ENCODE measurements around the gene PHPT1. TPM values are rescaled to one million over a fixed set of nuclear protein-coding genes. Genes with fewer than 3 reads are reported as not detected.
"Not testable (repeated sequence)": the region's sequence is repeated elsewhere in the genome, so short reads cannot be mapped to it uniquely, and the experiment has no call there.

Gene PHPT1
- total RNA-seq, 1 donor from 2014 or later: 89.6 TPM

DNA sequence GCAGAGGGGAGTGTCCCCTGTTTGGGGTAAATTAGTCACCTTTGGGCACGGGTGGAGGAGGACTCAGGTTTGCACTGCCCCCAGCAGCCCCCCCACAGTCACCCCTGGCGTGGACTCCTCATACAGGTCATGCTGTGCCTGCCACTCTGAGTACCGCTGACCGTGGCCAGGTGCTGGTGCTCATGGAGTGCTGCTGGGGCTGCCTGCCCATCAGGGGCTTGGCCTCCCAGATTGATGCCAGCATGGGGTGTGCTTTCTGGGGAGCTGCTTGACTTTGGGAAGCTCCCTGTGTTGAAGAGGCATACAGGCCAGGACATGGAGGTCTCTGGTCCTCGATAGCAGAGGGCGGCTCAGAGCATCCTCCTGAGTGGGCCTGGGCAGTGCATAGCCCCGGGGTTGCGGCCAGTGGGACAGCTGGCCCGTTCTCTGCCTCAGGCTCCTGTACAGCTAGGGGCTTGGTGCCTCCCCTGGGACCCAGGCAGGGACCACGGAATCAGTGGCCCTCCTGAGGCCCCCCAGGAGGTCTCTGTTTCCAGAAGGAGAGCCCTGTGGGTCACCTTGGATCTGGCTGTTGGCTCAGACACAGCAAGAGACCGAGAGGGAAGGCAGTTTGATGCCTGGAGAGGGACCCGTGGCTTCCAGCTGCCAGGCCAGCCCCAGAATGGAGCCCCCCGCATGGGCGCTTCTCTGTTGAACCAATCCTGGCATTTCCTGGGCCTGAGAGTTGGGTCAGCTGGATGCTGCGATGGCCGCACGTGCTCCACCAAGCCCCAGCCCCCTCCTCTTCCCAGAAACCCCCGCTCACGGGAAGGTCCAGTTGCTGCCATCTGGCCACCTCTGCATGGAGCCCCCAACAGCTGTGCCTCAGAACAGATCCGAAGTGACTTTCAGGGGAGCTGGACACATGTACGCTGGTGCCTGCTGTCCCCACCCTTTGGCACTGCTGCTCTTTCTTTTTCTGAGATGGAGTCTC is 13.0 kb upstream of the PHPT1 start:
- no peak for DNase-seq (ENCODE audit: low spot score)

DNA sequence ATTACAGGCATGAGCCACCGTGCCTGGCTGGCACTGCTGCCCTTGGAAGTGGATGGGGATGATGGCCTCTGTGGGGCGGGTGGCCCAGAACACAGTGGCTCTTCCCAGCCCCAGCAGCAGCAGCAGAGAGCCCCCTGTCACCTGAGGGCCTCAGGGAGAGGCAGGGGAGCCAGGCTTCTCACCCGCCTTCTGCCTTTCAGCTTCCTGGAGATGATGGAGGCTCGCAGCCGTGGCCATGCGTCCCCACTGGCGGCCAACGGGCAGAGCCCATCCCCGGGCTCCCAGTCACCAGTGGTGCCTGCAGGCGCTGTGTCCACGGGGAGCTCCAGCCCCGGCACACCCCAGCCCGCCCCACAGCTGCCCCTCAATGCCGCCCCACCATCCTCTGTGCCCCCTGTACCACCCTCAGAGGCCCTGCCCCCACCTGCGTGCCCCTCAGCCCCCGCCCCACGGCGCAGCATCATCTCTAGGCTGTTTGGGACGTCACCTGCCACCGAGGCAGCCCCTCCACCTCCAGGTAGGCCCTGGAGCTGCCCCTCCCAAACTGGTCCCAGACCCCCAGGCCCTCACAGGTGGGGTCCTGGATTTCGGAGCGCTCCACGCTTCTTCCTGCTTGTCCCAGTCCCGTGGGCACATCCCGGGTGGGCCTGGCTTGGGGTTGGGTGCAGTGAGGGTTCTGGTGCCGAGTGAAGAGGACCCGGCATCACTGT is 11.9 kb upstream of the PHPT1 start:
- no peak for DNase-seq (ENCODE audit: low spot score)

DNA sequence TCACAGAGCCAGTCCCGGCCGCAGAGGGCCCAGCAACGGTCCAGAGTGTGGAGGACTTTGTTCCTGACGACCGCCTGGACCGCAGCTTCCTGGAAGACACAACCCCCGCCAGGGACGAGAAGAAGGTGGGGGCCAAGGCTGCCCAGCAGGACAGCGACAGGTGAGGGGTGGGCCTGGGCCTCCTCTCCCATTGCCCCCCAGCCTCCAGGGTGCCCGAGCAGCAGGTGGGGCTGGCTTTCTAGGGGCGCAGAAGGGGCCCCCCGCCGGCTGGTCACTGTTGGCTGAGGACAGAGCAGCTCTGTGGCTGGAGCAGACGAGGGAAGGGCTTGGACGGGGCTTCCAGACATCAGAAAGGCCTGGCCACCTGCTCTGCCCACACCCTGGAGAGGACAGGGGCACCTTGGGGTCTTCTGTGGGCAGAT is 11.3 kb upstream of the PHPT1 start:
- DNase-seq (ENCODE audit: low spot score): not testable (repeated sequence)

DNA sequence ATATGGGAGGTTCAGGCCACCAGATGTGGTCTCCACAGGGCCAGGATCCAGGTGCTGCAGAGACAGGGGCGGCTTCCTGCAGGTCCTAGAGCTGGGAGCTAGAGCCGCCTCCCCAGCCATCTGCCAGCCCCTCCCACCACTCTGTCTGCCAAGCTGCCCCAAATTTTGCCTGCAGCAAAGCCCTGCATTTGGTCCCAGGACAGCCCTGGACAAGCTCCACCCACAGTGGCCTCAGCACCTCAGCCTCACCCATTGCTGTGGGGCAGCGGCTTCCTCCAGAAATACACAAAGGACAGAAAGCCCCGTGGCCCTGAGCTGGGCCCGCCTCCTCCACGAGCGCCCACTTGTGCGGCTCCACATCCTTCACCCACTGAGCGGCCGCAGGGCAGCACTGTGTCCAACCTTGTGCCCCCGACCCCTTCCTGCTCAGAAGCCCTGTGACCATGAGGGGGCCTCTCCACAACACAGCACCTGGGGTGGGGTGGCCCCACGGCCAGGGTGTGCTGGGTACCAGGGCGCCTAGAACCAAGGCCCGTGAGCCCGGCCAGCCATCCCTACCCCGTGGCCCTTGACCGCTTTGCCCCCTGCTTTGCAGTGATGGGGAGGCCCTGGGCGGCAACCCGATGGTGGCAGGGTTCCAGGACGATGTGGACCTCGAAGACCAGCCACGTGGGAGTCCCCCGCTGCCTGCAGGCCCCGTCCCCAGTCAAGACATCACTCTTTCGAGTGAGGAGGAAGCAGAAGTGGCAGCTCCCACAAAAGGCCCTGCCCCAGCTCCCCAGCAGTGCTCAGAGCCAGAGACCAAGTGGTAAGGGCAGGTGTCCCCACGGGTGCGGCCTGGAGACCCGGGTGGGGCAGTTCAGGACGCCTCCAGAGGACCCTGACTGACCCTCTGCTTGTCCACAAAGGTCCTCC is 10.6 kb upstream of the PHPT1 start:
- DNase-seq (ENCODE audit: low spot score): no peak

DNA sequence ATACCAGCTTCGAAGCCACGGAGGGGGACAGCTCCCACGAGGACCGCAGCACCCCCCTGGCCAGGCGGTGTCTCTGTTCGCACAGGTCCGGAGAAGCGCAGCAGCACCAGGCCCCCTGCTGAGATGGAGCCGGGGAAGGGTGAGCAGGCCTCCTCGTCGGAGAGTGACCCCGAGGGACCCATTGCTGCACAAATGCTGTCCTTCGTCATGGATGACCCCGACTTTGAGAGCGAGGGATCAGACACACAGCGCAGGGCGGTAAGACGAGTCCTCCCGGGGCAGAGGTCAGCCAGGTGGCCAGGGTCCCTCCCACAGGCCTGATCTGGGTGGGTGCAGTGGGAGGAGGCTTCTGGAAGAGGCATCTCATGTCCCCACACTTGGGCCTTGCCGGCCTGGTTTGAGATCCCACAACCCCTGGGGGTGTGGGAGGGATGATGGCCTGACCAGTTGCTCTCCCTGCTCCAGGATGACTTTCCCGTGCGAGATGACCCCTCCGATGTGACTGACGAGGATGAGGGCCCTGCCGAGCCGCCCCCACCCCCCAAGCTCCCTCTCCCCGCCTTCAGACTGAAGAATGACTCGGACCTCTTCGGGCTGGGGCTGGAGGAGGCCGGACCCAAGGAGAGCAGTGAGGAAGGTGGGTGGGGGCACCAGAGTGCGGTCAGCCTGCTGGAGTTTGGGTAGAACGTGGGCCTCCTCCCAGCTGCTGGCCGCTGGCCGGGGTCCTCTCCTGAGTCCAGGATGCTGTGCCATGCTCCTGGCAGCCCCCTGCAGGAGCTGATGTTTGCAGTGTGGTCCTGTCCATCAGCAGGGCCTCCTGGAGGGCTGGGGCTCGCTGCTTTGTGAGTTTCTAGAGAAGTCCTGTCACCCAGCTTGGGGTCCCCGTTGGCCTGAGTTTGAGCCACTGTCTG is 9.7 kb upstream of the PHPT1 start:
- no peak for DNase-seq (ENCODE audit: low spot score)

DNA sequence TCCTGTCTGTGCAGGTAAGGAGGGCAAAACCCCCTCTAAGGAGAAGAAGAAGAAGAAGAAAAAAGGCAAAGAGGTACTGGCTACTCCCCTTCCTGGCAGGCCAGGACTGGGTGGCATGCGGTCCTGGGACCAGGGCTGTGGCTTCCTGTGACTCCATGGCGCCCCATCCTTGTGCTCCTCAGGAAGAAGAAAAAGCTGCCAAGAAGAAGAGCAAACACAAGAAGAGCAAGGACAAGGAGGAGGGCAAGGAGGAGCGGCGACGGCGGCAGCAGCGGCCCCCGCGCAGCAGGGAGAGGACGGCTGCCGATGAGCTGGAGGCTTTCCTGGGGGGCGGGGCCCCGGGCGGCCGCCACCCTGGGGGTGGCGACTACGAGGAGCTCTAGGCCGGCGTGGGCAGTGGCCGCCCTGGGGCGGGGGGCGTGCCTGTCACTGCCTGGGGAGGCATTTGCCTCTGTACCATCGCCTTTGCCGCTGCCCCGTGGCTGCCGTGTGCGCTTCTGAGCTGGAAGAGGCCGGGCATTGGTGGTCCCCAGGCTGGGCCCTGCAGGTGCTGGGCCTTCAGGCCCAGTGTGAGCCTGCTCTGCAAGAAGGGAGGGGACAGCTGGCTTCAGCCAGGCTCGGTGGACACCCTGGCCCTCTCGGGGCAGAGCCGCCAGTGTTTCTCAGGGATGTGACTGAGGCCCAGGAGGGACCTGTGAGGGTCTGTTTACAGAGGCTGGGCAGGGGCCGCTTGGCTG is 8.9 kb upstream of the PHPT1 start:
- DNase-seq (ENCODE audit: low spot score): no peak

DNA sequence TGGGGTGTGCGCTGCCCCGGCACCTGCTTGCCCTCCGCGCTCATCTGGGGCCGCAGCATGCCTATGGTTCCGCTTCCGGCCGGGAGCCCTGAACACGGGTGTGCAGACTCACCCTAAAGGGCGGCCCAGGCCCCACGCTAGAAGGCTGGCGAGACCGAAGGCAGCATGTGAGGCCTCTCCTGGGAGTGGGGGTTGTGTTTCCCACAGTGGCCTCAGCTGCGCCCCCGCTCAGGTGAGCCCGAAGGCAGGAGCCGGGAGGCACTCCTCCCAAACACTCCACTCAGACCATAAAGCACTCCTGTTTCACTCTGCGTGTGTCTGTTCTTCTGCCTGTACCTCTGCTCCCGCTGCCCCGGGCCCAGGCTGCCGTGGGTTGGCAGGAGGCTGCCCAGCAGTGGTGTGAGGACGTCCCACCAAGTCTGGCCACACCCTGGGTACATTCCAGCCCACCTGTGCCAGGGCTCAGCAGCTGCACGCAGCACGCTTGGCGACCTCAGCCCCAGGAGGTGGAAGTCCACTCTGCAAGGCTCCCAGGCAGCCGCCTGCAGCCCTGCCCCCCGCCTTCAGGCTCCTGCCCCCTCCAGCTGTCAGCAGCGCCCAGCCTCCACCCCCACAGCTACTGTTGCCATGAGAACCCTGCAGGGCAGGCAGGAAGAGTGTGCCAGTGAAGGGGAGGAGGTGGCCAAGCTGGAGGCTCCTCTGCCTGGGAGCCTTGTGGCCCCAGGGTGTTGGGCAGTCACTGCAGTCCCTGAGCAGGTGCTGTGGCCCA is 8.1 kb upstream of the PHPT1 start:
- DNase-seq (ENCODE audit: low spot score): no peak

DNA sequence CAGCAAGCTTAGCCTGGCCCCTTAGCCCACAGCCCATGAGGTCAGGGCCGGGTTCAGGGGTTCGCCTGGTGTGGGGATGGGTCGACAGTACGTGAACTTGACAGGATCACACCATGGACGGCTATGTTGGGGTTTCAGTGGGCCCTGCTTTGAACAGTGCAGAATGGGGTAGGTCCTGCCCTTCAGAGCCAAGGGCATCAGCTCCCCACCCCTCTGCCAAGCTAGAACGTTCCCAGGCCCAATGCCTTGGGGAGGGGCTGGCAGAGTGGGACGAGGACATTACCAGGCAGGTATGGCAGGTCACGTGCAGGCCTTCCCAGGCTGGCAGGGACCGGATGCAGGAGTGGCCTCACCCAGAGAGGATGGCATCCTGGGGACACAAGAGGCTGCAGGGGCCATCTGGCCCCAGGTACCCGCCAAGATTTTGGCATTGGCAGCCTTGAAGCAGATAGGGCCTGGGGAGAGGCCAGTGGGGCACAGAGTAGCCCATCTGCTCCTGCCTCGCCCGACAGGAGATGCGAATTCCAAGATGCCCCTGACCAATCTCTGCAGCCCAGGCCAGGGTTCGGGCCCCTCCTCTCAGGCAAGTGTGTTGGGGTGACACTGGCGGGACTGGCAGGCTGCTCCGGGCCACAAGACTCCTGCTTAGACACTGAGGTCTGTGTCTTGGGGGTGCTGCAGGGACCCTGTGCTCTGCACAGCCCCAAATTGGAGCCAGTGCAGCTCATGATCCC is 7.4 kb upstream of the PHPT1 start:
- not testable (repeated sequence) for DNase-seq (ENCODE audit: low spot score)

DNA sequence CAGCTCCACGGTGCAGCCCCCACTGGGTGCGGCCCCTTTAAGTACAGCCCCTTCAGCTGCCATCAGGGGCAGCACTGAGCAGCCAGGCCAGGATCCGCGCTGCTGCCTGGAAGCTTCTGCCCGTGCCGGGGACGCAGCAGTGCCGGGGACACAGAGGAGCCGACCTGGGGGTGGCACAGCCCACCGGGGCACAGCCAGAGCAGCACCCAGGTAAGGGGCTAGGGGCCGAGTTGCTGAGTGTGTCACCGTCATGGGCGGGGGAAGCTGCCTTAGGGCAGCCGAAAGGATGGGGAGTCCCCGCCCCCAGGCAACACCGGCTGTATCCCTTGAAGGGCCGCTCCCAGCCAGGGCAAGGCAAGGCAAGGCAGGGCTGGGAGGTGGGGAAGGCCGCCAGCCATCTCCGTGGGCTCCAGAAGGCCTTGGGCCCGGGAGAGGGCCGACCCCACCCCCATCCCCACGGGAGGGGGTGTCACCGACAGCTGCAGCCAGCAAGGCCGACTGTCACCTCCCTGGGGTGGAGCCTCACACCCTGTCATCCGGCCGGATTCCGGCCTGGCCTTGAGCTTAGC is 6.7 kb upstream of the PHPT1 start, which contains the start of gene AJM1:
TSS of gene AJM1 (plus strand) at position 99 of the 569 bp plus-strand sequence. CDS start 1,937 bp downstream, outside the sequence.
- not testable (repeated sequence) for DNase-seq (ENCODE audit: low spot score)

DNA sequence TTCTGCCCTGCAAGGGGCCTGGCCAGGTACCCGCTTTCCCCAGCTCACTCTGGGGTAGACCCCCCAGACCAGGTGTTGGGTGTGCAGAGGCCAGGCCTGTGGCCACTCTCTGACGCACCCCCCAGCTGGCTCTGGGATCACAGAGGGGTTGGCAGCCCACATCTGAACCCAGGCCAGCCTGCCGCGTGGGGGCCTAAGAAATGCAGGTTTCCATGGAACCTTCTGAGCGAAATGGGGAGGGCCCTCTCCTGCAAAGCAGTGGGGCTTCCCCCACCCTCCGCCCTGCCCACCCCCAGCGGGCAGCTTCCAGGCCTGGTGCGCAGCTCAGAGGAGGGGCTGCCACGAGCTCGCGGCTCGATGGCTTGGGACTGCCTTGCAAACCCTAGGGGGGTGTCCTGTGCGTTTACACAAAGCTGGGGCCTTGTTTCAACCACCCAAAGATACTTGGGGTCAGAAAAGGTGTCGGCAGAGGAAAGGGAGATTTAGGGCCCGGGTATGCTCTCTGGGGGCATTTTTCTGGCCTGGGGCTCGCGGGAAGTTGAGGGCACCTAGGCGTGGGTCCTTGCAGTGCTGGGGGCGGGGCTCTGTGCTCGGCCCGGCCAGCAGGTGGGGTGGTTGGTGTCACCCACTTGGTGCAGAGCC is 5.9 kb upstream of the PHPT1 start:
- DNase-seq (ENCODE audit: low spot score): not testable (repeated sequence)

DNA sequence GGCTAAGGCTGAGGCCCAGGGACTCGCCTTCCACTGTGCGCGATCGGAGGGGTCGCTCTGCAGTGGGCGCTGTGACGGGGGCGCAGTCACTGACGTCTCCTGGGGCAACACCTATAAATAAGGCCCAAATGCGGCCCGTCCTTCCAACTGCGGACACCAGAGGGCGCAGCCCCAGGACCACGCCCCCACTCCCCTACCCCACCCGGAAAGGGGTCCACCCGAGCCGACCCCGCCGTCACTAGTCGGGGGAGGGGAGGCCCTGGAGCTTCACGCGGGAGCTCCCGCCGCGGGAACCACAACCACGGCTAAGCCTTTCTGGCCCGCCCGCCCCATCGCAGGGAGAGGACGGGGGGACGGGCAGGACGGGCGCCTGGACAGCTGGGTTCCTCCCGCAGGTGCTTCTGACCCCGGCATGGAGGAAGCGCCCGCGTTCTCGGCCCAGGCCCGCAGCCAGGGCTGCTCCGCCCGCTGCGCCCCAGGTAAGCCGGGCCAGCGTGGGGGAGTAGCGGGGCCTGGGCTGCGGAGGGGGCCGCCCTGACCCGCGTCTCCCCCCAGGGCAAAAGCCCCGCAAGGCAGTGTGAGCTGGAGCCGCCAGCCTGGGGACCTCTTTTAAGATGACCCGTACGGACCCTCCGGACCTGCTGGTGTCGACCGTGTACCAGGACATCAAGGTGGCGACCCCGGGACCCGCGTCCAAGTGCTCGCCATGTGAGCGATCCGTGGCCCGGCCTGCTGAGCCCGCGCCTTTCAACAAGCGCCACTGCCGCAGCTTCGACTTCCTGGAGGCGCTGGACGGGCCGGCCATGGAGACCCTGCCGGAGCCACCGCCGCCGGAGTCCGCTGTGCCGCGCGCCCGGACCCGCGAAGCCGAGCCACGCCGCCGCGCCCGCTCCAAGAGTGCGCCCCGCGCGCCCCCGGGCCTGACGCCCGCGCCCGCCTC is 5.1 kb upstream of the PHPT1 start:
- DNase-seq (ENCODE audit: low spot score): not testable (repeated sequence)

DNA sequence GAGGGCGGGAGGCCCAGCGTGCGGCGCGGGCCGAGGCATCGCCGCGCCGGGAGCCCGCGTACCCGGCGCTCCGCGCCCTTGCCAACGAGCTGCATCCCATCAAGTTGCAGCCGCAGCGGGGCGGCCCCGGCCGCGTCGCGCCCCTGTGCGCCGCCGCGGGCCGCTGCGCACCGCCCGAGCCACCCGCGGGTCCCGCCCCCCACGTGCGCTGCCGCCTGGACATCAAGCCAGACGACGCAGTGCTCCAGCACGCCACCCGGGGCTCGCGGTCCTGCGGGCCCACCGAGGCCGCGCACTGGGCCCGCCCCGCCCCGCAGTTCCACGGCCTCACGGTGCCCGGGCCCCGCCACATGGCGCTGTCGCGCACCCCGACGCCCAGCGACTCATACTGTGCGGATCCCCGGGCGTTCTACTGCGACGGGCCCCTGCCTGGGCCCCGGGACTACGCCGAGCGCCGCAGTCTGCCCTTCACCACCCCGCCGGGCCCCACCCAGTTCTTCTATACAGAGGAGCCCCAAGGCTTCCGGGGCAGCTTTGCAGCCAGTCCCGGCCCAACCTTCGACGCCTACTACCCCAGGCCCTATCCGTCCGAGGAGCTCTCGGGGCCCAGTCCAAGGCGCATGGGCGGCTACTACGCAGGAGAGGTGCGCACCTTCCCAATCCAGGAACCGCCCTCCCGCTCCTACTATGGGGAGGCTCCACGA is 4.3 kb upstream of the PHPT1 start:
- no peak for DNase-seq (ENCODE audit: low spot score)

DNA sequence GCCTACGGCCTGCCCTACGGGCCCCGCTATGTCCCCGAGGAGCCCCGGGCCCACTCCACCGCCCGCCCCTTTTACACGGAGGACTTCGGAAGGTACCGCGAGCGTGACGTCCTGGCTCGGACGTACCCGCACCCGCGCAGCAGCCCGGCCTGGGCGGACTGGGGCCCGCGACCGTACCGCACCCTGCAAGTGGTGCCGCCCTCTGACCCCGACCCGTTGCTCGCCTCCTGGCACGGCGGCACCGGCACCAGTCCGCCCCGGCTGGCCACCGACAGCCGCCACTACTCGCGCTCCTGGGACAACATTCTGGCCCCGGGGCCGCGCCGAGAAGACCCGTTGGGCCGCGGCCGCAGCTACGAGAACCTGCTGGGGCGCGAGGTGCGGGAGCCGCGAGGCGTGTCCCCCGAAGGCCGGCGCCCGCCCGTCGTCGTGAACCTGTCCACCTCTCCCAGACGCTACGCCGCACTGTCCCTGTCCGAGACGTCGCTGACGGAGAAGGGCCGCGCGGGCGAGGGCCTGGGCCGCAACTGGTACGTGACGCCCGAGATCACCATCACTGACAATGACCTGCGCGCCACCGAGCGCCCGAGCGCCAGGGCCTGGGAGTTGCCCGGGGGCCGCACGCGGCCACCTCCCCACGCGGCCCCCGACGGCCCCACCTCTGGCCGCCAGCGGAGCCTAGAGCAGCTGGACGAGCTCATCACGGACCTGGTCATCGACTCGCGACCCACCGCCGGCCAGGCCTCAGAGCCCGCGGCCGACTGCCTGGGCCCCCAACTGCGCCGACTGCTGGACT is 3.5 kb upstream of the PHPT1 start:
- DNase-seq (ENCODE audit: low spot score): no peak

DNA sequence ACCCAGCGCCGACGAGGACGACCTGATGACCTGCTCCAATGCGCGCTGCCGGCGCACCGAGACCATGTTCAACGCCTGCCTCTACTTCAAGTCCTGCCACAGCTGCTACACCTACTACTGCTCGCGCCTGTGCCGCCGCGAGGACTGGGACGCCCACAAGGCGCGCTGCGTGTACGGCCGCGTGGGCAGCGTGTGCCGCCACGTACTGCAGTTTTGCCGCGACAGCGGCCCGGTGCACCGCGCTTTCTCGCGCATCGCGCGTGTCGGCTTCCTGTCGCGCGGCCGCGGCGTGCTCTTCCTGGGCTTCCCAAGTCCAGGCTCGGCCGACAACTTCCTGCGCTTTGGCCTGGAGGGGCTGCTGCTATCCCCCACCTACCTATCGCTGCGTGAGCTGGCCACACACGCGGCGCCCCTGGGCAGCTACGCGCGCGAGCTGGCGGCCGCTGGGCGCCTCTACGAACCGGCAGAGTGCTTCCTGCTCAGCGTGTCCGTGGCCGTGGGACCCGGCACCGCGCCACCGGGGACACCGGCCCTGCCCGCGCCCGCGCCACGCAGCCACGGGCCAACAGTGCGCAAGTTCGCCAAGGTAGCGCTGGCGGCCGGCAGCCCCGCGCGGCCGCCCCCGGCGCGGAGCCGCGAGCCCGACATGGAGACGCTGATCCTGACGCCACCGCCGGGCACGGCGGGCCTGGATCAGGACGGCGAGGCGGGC is 2.7 kb upstream of the PHPT1 start:
- no peak for DNase-seq (ENCODE audit: low spot score)
